Measurements from ENCODE around the gene REL.

DNA sequence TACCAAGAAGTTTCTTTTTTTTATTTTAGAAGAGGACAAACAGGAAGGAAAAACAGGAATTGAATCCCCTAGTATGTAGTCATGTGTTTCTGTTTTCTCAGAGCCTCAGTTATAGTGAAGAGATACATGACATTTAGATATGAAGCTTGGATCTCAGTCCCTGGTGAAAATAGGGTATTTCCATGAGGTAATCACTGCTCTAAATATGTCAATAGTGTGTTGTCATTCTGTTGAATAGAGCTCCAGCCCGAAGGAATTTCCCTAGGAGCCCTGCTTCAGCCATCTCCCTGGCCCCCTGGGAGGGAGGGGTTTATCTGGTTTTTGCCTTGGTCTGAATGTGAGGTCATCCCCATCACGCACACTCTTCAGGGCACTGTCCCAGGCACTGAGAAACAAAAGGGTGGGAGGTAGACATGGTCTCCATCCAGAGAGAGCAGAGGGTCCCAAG lies 47.1 kb upstream of the REL start:
- TF ChIP-seq ZNF274 (IDR thresholded peaks at IDR 0.05; ENCODE audit: low read depth, low read length): no peak
- no peak for TF ChIP-seq SUZ12 (IDR thresholded peaks at IDR 0.05; ENCODE audit: extremely low read depth, insufficient read depth, insufficient read length)
- no peak for TF ChIP-seq YY1 (IDR thresholded peaks at IDR 0.05; ENCODE audit: insufficient read depth, insufficient read length)

All from NT2/D1 (cell line).